NCI-H526 treated with DMSO at 0.1 percent for 48 hours (cell line): ENCODE results near the gene NAP1L4.
A peak's percentile ranks its signal among the peaks of the same experiment; 100 is the strongest.

Experiments used
- DNase-seq: peaks from one replicate; lab custom pipeline; 2025; lab: John Stamatoyannopoulos, UW

Gene NAP1L4, protein sequence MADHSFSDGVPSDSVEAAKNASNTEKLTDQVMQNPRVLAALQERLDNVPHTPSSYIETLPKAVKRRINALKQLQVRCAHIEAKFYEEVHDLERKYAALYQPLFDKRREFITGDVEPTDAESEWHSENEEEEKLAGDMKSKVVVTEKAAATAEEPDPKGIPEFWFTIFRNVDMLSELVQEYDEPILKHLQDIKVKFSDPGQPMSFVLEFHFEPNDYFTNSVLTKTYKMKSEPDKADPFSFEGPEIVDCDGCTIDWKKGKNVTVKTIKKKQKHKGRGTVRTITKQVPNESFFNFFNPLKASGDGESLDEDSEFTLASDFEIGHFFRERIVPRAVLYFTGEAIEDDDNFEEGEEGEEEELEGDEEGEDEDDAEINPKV

DNA sequence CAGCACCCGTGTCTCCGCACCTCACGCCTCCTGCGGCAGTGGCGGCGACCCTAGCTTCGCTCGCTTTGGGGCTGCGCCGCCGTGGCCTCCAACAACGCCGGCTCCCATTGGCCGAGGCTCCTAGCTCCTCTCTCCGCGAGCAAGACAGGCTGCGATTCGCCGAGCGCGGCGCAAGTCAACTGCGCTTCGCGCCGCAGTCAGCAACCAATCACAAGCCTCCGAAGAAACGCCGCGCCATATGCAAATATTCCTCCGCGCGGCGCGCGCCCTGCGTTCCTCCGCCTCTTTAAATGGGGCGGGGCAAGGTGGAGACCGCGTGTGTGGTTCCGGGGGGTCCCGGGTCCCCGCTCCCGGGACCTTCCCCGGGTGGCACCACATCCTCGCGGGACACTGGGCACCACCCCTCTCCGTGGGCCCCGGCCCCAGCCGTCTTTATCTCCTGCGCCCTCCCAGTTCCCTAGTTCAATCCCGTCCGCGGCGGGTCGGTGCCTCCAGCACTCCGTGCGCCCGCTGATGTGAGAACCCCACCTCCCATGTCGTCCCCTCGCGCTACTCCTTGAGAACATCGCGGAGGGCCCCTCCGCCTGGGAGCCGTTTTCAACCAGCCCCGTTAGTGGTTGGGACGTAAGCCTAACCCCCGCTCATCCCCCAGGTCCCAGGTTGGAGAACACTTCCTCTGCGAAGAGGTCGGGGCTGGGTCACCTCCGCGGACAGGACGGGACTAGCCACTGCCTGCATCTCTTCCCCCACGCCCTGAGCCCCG, at the start of gene NAP1L4:
Gene NAP1L4, minus strand, starts transcription at position 96 of the 763 bp plus-strand sequence. CDS start 13,109 bp downstream, outside the sequence.
- DNase-seq, result peak; percentile 97

DNA sequence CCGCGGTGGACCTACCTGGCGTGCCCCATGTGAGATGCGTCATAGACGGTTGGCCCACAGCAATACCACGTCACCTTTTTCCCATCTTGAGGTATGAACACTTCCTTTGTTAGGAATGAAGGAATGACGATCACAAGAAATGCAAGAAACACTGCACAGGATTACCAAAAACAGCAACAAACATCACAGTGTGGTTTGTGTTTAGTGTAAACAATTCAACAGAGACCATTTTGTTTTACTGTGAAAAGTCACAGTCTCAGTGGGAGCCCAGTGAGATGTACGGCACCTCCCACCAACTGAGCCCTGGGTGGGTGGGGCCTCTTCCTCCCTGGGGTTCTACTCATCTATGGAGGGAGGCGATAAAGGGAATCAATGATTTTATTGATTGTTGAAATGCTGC, 48.8 kb upstream of the NAP1L4 start:
- DNase-seq, result no peak

- no peak for DNase-seq
Observed at GRCh38 chr11:3037945-3038271, 45.8 kb upstream of the NAP1L4 start.

- peak; percentile 40 for DNase-seq
Observed at GRCh38 chr11:3037040-3037944, 45.2 kb upstream of the NAP1L4 start.

DNA sequence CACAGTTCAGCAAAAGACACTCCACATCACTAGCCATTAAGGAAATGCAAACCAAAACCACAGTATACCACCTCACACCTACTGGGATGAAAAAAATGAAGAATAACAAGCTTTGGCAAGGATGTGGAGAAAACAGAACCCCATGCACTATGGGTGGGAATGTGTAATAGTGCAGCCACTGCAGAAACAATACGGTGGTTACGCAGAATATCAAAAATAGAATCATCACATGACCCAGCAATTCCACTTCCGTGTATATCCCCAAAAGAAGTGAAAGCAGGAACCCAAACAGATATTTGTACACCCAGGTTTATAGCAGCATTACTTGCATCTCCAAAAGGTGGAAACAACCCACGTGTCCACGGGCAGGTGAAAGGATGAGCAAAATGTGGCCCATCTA, 44.3 kb upstream of the NAP1L4 start:
- no peak for DNase-seq

- DNase-seq, result no peak
Observed at GRCh38 chr11:3035333-3035732, 43.2 kb upstream of the NAP1L4 start.

DNA sequence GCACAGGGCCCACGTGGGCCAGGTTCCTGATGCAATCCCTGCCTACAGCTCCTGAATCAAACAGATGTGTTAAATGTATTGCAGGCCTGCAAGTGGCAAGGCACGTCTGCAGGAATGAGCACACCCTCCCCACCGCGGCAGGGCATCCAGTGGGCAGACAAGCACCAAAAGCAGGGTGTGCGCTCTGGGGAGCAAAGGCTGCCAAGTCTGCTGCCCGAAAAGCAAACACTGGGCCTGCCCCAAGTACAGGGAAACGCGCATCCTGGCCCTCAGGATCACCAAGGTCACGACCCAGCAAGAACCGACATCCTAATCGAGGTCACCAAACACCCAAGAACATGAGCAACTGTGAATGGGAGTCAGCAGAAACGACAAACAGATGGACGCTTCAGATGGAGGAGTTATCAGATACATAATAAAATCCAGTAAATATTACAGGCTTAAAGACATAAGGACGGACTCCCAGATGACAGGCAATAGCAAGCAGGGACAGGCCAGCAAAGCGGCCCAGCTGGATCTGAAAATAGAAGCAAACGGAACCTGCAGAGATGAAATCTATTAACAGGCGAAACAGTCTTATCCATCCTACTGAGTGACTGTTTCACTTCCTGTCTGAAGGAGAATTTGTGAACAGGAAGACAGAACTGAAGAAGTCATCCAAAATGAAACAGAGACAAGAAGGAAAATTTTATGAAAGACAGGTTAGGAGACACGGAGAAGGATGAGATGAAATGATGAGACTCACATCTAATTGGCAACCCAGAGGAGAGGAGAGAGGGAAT, 38.4 kb upstream of the NAP1L4 start:
- DNase-seq, result no peak

- DNase-seq, result no peak
Observed at GRCh38 chr11:3028813-3029212, 36.7 kb upstream of the NAP1L4 start.

DNA sequence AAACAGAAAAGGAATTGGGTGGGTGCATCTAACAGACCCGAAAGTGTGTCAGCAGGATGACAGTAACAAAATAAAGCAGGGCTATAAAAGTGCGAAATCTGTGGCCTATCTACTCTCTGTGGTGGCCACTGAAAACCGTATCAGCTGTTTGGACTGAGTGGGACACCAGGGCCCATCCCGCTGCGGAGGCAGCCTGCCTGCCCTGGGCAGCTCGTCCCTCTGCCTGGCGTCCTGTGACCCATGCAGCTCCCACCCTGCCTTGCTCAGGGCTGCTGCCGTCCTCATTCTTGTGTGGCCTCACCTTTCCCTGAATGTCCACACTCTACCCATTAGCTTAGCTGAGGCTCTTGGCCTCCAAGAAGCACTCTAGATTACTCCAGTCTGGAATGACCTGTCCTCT, 34.7 kb upstream of the NAP1L4 start:
- no peak for DNase-seq

DNA sequence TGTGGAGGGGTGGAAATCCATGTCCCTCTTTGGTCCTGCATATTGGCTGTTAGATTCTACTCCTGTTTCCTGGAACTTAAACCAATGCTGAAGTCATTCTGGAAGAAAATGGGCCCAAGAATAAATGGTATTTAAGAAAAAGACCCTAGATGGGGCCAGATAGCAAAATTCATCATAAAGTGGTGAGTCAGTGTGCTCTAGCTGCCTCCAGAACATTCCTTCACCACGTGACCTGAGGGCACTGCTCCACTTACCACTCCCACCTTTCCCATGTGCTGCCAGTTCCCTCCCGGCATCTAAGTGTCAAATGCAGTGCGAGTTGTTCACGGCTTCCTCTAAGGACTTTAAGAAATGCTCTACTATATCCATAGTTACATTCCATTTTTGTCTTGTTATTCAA, 30.9 kb upstream of the NAP1L4 start:
- no peak for DNase-seq

DNA sequence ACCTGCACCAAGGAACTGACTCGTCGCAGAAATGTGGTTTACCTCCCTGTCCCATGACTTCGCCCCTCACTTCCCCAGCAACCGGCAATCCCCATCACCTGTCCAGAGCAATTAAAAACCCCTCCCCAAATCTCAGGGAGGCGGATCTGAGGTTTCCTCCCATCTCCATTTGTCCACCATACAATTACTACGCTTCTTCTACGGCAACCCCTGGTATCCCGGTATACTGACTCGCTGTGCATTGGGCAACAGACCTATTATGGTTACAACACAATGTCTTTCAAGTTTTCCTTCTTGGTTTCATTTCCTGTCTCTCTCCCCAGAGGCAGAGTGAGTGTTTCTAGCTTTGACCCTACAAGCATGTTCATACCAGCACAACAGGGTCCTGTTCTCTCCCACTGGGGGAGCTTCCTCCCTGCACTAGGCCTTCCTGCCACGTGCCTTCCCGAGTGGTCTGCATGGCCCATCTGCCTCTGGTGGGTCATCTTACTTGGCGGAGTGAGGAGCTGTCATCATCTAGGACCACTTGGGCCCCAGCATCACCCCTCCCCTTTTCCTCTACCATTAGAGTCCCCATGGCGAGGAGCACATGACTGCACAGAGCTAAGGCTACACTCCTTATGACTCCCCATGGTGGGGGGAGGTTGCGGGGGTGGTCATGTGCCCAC, 30.3 kb upstream of the NAP1L4 start:
- no peak for DNase-seq

- peak; percentile 50 for DNase-seq
Observed at GRCh38 chr11:3021125-3021524, 29.0 kb upstream of the NAP1L4 start.

DNA sequence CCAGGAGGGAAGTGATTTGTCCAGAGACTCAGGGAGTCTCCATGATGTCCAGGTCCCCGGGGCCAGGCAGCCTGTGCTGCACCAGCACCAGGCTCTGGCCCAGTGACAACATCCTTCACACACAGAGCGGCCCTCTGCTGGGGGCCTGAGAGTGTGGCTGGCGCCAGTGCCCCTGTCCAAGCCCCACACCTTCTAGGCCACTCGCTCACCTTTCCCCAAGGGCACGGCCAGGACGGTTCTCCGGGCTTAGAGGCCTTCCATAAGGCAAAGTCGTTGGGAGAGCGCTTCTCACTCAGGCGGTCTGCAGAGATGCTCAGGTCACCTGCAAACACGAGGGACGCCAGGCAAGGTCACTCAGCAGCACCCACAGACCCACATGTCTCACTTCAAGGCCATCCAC, 27.9 kb upstream of the NAP1L4 start:
- DNase-seq, result no peak

GRCh38 chr11:3018596-3018995, 26.5 kb upstream of the NAP1L4 start:
- no peak for DNase-seq

DNA sequence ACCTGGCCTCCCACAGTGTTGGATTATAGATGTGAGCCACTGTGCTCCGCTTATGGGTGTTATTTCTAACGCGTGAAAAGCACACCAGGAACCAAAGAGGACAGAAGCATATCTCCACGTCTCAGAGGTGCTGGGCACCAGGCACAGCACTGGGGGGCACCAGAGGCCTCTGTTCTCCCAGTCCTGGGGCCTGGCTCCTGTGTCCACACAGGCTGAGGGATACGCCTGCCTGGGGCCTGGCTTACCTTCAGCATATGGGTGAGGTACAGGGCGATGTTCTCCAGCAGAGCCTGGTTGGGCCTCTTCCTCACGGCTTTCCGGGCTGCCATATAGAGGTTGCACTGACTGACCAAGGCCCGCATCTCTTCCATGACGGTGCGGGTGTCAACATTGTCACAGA, 24.7 kb upstream of the NAP1L4 start:
- DNase-seq, result no peak

GRCh38 chr11:3015796-3016195, 23.7 kb upstream of the NAP1L4 start:
- no peak for DNase-seq

DNA sequence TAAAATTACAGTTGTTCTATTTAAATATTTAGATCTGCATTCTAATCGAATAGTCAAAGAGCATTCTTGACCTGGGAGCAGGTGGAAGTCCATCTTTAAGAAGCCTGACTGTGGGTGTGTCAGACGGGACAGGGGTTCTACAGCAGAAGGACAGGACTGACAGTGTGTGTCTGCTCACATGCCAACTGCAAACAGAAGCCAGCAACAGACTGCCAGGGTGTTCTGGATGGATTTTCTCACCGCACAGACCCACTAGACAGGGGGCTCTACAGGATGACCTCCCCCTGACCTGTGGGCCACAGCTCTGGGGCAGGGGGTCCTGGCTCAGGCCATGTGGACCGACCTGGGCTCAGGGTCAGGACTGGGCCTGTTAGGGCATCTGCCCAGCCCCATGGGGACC, 22.8 kb upstream of the NAP1L4 start:
- no peak for DNase-seq

DNA sequence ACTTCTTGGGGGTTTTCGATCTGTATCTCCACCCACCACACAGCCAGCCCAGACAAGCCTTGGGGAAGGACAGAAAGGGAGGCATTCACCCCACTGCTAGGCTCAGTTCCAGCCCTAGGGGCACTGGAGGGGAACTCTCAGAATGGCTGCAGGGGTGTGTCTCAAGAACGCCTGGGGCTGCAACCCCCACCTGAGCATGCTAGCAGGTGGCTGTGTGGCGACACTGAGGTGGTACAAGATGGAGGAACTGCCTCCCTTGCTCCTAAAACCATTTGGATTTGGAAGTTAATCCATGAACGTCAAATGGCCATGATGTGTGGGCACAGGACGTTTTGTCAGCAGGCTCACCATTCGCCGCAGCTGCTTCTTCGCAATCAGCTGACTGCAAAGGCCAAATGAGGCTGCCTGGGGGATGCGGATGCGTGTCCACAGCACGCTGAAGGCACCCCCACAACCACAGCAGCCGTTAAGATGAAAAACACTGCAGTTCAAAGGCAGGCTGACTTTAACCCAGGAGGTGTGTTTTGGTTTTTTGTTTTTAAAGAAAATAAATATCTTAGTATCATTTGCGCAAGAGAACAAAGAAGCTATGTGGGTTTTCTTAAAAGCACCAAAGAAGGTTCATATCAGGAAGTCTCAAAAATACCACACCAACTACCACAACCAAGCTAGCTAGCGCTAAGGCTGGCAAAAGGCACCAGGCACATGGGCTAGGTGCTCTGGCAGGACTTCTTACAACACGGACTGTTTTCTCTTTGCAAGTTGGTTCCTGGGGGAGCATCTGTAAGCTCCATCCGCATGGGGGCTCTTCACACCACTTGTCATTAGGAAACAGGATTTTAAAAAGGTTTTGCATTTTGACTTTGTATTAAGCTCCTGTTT, 22.2 kb upstream of the NAP1L4 start:
- no peak for DNase-seq

GRCh38 chr11:3011891-3012885, 20.1 kb upstream of the NAP1L4 start:
- no peak for DNase-seq
